Gastroesophageal sphincter (tissue), 3 donors: ENCODE measurements around the gene EXOC2.

Source experiments
- CTCF ChIP-seq, 4 experiments: fragments of 200-600 bp in 2 of 4; fragments of 450-650 bp in 2 of 4; sonication (generic) in 1 of 4; IDR thresholded peaks; one replicate each; pipeline ENCODE4 v1.5.1; 2017 to 2019; ENCODE audit warnings: antibody characterized with exemption in 4 of 4, mild to moderate bottlenecking in 2 of 4, moderate library complexity in 2 of 4
- EP300 ChIP-seq: sonication (generic); formaldehyde crosslinking; IDR thresholded peaks from one replicate; pipeline ENCODE4 v1.6.1; 2017; ENCODE audit warnings: antibody characterized with exemption, mild to moderate bottlenecking
- POLR2A ChIP-seq, 2 donors: fragments of 450-650 bp; IDR thresholded peaks; one replicate each; pipeline ENCODE4 v1.6.1; 2017; ENCODE audit warnings: antibody characterized with exemption in 2 of 2, mild to moderate bottlenecking in 2 of 2, moderate library complexity in 1 of 2
- POLR2AphosphoS5 ChIP-seq: sonication (generic); formaldehyde crosslinking; IDR thresholded peaks from one replicate; pipeline ENCODE4 v1.6.1; 2017; ENCODE audit warnings: antibody characterized with exemption

- no peak for TF ChIP-seq CTCF (IDR thresholded peaks at IDR 0.05)
- no peak for TF ChIP-seq POLR2A (IDR thresholded peaks at IDR 0.05)
- TF ChIP-seq POLR2AphosphoS5 = no peak
- no peak for TF ChIP-seq EP300
These were observed 217.6 kb downstream of the EXOC2 start for GRCh38 chr6:475314-475713.
